Coronary artery (tissue), 2 donors: Measurements from ENCODE around the gene CROCC2.
A peak's percentile ranks its signal among the peaks of the same experiment; 100 is the strongest.

Experiments used
- DNase-seq: peaks from one replicate; pipeline ENCODE4 v3.0.0-alpha.2; 2017; ENCODE audit warnings: low spot score
- H3K27ac ChIP-seq, 2 donors: fragments of 200-600 bp; sonication (generic); one replicate each; pipeline ENCODE4 v1.5.1; 2016 to 2019
- H3K4me3 ChIP-seq: fragments of 200-600 bp; sonication (generic); 2 replicates; pipeline ENCODE4 v1.5.1; 2016; ENCODE audit warnings: mild to moderate bottlenecking, moderate library complexity
- TF ChIP-seq, protein P1 (sequence below): fragments of 200-600 bp; sonication (generic); IDR thresholded peaks from one replicate; pipeline ENCODE4 v1.5.1; 2019; ENCODE audit warnings: antibody characterized with exemption

The CROCC2 gene

DNA sequence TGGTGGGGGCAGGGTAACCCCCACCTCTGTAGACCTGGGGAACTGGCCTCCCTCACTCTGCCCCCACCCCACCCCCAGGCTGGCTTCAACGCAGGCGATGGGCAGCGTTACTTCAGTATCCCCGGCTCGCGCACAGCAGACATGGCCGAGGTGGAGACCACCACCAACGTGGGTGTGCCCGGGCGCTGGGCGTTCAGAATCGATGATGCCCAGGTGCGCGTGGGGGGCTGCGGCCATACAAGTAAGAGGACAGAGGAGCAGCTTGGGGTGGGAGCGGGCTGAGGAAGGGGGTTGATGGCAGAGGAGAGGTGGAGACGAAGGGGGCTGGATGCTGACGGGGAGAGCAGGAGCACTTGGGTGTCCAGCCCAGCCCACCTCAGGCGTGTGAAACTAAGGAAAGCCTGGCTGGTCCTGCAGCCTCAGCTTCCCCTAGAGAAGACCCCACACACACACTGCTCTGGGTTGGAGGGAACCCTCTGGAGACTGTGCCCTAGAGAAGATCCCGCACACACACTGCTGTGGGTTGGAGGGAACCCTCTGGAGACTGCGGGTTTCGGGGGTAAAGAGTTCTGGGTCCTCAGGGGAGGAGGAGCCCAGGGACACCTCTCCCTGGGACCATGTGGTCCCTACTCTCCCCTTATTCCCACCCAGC lies 128.5 kb downstream of the CROCC2 start:
- DNase-seq = no peak
- TF ChIP-seq, protein P1, sequence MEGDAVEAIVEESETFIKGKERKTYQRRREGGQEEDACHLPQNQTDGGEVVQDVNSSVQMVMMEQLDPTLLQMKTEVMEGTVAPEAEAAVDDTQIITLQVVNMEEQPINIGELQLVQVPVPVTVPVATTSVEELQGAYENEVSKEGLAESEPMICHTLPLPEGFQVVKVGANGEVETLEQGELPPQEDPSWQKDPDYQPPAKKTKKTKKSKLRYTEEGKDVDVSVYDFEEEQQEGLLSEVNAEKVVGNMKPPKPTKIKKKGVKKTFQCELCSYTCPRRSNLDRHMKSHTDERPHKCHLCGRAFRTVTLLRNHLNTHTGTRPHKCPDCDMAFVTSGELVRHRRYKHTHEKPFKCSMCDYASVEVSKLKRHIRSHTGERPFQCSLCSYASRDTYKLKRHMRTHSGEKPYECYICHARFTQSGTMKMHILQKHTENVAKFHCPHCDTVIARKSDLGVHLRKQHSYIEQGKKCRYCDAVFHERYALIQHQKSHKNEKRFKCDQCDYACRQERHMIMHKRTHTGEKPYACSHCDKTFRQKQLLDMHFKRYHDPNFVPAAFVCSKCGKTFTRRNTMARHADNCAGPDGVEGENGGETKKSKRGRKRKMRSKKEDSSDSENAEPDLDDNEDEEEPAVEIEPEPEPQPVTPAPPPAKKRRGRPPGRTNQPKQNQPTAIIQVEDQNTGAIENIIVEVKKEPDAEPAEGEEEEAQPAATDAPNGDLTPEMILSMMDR = no peak
- Histone ChIP-seq H3K4me3 (no peak overlapping the region), H3K27ac (no peak overlapping the region)

DNA sequence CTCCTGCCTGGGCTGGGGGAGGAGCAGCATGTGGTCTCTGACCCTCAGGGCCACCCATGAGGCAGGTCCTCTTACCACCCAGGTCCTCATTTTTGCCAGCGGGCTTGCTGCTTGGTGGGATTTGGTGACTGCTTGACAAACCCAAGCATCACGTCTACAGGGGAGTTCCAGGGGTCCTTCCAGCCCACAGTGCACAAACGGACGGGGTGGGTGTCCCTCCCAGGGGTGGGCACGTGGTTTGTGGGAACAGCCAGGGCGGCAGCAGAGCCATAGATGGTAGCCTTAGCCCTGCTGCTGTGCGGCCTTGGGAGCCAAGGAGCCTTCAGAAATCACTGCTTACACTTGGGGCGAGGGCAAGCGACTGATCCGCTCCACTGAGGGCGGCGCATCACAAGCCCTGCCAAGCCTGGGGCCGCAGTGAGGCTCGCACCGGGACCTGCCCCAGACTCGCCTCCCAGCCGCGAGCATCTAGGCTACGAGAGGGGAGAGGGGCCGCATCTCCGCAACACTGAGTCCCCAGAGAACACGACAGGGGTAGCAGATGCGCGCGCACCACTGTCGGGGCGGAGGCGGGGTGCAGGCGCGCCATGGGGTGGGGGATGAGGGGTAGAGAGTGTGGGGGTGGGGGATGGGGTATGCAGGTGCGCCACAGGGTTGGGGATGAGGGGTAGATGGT lies 129.1 kb downstream of the CROCC2 start:
- TF ChIP-seq, protein P1 = no peak
- no peak for DNase-seq
- no peak overlapping the region for H3K4me3 ChIP-seq
- H3K27ac ChIP-seq = no peak overlapping the region

DNA sequence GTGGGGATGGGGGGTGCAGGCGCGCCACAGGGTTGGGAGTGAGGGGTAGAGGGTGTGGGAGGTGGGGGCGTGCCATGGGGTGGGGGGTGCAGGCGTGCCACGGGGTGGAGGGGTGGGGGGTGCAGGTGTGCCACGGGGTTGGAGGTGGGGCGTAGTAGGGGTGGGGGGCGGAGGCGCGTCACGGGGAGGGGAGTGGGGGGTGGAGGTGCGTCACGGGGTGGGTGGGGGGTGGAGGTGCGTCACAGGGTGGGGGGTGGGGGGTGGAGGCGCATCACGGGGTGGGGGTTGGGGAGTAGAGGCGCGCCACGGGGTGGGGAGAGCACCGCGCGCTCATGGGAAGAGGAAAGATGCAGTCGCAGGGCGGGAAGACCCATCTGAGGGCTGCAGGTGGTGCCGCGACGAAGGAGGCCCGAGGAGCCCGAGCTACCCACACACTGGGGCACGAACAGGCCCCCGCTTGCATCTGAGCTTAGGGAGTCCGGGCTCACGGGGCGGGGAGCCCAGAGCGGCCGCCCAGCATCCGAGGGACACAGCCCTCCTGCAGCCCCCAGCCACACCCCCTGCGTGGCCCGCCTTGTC lies 129.8 kb downstream of the CROCC2 start:
- peak overlapping the region; percentile 65 for H3K4me3 ChIP-seq
- no peak overlapping the region for H3K27ac ChIP-seq
- TF ChIP-seq, protein P1 = no peak
- DNase-seq = no peak

DNA sequence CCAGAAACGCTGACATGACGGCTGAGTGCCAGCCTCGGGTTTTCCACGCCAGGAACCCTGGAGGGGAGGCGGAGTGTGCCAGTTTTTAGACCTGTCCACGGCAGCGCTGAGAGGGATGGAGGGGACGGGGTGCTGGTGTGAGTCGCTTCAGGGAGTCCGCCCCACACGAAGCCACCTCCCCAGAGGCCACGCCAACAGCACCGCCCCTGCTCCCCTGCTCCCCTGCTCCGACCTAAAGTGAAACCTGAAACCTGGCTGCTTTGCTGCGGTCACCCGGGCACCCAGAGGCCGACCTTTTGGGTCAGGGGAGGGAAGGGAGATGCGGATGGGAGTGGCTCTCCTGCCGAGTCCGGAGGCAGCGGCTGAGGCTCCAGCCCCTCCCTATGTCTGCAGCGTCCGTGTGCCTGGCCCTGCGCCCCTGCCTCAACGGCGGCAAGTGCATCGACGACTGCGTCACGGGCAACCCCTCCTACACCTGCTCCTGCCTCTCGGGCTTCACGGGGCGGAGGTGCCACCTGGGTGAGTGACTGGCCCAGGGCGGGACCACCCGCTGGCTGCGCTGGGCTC lies 130.3 kb downstream of the CROCC2 start:
- TF ChIP-seq, protein P1 = no peak
- no peak for DNase-seq
- H3K27ac ChIP-seq = no peak overlapping the region
- peak overlapping the region; percentile 65 for H3K4me3 ChIP-seq

DNA sequence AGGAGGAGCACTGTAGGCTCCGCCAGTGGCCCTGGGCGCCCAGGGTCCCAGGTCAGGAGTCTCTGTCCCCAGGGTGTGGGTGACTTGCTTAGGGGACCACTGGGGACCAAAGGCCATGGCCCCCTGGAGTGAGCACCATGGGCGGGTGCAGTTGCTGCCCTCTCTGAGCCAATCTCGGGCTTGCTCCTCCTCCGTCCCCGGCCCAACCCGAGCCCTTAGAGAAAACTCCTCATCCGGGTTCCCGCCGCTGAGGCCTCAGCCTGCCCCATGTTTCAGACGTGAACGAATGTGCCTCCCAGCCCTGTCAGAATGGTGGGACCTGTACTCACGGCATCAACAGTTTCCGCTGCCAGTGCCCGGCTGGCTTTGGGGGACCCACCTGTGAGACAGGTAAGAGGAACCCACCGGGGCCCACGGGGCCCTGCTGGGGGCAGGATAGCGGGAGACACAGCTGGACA lies 130.9 kb downstream of the CROCC2 start:
- TF ChIP-seq, protein P1 = no peak
- Histone ChIP-seq H3K4me3 (peak overlapping the region; percentile 65), H3K27ac (no peak overlapping the region)
- DNase-seq = no peak

DNA sequence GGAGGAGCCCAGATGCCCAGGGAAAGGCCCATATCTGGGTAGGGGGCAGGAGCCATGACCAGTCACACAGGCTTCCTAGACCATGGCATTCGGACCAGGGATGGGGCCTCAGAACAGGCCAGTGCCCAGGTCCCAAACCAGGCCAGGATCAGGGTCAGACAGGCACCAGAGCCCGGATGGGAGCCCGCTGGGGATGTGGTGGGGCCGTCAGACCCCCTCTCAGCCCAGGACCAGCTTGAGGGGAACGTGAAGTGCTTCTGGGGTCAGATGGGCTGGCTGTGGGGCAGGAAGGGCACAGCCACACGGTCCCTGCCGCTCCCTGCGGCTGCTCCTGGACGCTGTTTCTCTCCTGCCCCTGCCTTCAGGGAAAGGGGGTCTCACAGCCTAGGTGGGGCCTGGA lies 131.4 kb downstream of the CROCC2 start:
- no peak overlapping the region for H3K27ac ChIP-seq
- TF ChIP-seq, protein P1 = no peak
- DNase-seq = no peak
- H3K4me3 ChIP-seq = no peak overlapping the region
